ENCODE results near the gene SCMH1.

DNA sequence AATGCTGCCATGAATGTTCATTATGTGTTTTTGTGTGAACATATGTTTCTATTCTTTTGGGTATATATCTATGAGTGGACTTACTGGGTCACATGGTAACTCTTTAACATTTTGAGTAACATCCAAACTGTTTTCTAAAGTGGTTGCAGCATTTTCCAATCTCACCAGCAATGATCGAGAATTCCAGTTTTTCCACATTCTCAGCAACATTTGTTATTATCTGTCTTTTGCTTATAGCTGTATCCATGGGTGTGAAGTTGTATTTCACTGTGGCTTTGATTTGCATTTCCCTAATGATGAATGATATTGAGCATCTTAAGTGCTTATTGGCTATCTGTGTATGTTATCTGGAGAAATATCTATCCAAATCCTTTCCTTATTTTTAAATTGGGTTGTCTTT lies 131.4 kb downstream of the SCMH1 start:
- TF ChIP-seq CTCF (IDR thresholded peaks at IDR 0.05; ENCODE audit: low read depth, low read length, missing input control), result no peak
- no peak for TF ChIP-seq RAD21 (IDR thresholded peaks at IDR 0.05)
- TF ChIP-seq HNF4A (conservative IDR thresholded peaks at IDR 0.05), result no peak
- no peak for TF ChIP-seq GABPA (IDR thresholded peaks at IDR 0.05 in 1 of 2, conservative IDR thresholded peaks at IDR 0.05 in 1 of 2)
